Amygdala (tissue), 56 donors: Measurements from ENCODE around the gene ICAM2.

Experiments
- DNase-seq, 56 donors: peaks; one replicate each; lab custom pipeline; 2025; lab: John Stamatoyannopoulos, UW

Gene ICAM2

DNA sequence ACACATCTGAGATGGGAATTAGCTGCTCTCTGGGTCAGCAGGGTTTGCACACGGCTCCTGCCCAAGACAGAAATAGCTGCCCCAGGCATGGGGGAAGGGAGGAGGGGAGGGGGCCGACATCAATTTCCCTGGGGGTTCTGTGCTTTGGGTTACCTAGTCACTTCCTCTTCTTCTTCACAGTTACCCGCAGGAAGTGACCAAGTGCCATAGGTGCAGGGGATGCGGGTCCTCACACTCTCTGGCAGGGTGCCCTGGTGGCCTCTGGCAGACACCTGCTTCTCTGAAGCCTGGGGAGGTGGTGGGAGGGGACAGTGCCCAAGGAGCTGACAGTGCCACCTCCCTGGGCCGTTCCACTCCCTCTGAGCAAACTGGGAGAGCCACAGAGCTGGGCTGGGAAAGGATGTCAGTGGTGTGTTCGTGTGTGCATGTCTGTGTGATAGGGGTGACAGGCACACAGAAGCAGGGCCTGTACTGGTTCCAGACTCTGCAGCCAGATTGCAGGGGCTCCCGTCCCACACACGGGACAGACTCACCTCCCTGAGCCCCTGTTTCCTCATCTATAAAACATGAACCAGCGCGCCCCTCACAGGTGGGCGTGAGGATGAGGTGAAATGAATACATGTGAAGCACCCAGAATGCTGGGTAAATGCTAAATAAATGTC lies 65.9 kb downstream of the ICAM2 start:
- DNase-seq, result no peak
